NCI-H2107 (cell line): ENCODE data around the gene PCSK6.

Experiments
- DNase-seq: peaks from one replicate; lab custom pipeline; 2025; lab: John Stamatoyannopoulos, UW

The PCSK6 gene

GRCh38 chr15:101498717-101499480, 9.4 kb upstream of the PCSK6 start:
- DNase-seq, result no peak

- DNase-seq, result no peak
These were observed 8.7 kb upstream of the PCSK6 start for GRCh38 chr15:101498076-101498716.

- no peak for DNase-seq
These were observed 8.1 kb upstream of the PCSK6 start for GRCh38 chr15:101497484-101498034.

- DNase-seq, result no peak
These were observed 7.5 kb upstream of the PCSK6 start for GRCh38 chr15:101497017-101497416.

DNA sequence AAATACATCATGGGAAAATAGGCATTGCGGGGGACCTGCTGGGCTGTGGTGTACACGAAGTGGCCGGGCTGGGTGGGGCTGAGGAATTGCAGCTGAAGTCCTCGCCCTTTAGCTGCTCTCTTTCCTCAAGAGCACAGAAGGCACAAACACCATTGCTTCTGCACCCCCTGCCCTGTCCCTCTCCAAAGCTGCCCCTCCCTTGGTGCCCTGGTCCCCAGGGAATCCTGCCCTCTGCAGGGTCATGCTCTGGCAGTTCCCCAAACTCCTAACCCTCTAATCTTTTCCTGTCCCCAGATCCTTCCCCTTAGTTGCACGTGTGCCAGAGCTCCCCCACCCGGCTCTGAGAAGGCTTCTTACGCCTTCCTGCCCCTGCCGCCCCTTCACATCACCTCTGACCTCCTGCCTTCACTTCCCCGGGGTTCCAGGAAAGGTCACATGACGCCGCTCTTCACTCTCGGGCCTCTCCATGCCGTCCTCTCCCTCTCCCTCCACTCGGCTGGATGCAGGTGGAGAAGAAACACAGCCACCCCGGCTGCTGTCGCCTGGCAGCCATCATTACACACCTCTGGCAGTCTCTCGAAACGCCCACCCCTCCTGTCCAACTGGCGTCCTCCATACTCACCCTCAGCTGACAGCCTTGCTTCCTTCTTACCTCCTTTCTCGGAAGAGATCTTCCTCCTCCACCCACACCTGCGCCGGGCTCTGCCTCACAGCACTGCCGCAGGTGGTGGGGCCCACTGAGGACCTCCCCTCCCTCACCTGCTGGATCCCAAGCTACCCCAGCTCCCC, 6.9 kb upstream of the PCSK6 start:
- DNase-seq, result no peak

- DNase-seq, result no peak
These were observed 6.1 kb upstream of the PCSK6 start for GRCh38 chr15:101495334-101496197.

DNA sequence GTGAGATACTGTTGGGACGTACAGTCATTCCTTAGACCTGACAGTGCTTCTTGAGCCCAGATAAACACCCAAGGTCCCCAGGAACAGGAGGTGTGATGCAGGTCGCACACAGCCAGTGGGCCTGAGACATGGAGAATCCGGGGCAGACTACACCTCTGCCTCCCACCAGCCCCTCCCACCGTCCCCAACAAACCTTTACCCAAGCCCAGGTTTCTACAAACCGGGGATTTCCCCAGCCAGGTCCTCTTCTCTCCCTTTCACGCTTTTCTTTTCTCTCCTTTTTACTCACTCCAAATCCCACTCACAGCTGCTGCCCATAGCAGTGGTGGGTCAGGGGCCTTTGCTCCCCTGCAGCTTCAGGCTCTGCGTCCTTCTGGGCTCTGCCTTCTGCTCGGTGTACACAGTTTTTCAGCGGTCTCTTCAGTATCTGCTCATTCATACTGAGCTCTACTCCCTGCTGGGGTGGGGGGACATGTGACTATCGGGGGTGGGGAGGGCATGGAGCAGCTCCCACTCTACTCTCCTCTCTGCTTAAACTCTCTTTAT, 4.8 kb upstream of the PCSK6 start:
- no peak for DNase-seq

DNA sequence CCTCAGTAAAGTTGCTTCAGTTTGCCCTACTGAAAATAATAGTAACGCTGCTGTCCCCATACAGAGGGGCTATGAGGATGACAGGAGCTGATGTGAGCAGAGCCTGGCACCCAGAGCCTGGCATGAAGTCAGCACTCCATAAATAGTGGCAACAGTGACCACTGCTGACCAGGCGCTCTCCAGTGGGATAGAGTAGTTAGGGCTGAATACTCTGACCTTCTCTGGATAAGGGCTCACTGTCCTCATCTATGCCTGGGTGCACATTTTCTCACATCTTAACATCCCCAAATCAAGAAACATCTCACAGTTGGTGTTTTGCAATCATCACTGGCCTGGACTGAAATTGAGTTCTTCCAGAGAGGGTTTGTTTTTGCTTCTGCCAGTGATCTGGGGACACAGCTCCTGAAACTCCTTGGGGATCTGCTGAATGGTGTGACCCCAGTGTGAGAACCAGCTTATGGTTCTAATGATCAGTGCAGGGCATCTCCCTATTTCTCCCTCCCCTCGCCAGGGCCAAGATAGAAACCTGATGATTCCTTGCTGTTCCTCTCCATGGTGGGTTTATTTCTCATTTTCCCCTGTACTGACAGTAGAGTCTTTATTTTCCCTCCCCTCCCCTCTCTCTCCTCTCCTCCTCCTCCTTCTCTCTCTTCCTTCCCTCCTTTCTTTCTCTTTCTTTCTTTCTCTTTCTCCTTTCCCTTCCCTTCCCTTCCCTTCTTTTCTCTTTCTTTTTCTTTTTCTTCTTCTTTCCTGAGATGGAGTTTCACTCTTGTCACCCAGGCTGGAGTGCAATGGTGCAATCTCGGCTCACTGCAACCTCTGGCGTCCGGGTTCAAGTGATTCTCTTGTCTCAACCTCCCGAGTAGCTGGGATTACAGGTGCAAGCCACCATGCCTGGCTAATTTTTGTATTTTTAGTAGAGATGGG, 3.5 kb upstream of the PCSK6 start:
- no peak for DNase-seq

- no peak for DNase-seq
These were observed 2.5 kb upstream of the PCSK6 start for GRCh38 chr15:101491734-101492640.

- no peak for DNase-seq
These were observed 1.6 kb upstream of the PCSK6 start for GRCh38 chr15:101490922-101491733.

DNA sequence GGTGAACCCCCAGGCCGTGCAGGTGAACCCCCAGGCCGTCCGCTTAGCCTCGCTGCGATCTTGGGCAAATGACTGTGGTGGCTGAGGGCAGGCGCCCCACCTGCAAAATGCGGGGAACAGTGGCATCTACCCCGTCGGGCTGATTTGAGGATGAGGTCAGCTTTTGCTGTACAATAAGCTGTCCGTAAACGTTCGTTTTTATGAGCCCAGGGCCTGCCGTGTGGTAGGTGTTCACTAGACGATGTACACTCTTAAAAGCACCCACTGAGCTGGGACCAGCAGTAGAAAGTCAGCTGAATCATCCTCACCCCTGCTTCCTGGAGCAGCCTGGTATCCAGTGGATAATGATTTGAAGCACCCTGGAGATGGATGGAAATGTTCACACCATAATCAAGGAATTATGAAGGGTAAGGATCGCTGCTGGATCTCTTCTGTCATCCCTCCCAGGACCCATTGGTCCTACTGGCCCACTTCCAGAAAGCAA, 943 bp upstream of the PCSK6 start:
- no peak for DNase-seq

GRCh38 chr15:101489237-101489598, 289 bp downstream of the PCSK6 start:
- DNase-seq, result peak; percentile 6

GRCh38 chr15:101488300-101489164, 975 bp downstream of the PCSK6 start:
- DNase-seq, result no peak

GRCh38 chr15:101486696-101487459, 2.6 kb downstream of the PCSK6 start:
- no peak for DNase-seq

DNA sequence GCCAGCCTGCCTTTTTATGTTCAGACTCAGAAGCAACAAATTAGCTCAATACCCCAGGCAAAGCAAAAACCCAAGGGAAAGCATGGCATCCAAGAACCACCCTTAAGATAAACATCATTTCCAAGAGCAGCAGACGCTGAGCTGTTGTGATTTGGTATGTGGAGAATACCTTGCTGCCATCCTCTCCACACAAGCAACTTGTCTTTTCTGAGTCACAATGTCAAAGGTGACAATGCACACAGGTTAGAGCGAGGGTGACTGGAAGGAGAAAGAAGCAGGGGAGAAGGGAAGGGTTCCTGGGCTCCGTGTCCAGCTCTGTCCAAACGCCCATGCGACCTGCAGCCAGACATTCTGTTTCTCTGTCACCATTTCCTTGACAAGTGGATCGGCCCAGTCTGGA, 6.0 kb downstream of the PCSK6 start:
- DNase-seq, result no peak
